ENCODE data around the gene INPP4B. TPM values are rescaled to one million over a fixed set of nuclear protein-coding genes. Genes with fewer than 3 reads are reported as not detected.

INPP4B gene
- total and polyA plus RNA-seq, 2 experiments from 2014 or later, result 4.6 to 5.5 TPM

GRCh38 chr4:142698552-142698951, 147.5 kb downstream of the INPP4B start:
- Histone ChIP-seq H3K4me1 (ENCODE audit: low read depth) (no peaks in the 10 kb centered on the region), H3K9me3 (ENCODE audit: low read depth) (no peaks in the 10 kb centered on the region), H3K27ac (no peak overlapping the region), H3K36me3 (no peaks in the 10 kb centered on the region), H3K27me3 (no peaks in the 10 kb centered on the region), H3K4me3 (no peak overlapping the region)
- DNase-seq (ENCODE audit: low read depth in 1 of 2, low spot score in 1 of 2), result no peak
- no peak for TF ChIP-seq CTCF (IDR thresholded peaks at IDR 0.05; ENCODE audit: low read depth, low read length)

GRCh38 chr4:142697928-142698327, 148.2 kb downstream of the INPP4B start:
- no peak for TF ChIP-seq CTCF (IDR thresholded peaks at IDR 0.05; ENCODE audit: low read depth, low read length)
- no peak overlapping the region for H3K27ac ChIP-seq
- no peaks in the 10 kb centered on the region for H3K4me1 ChIP-seq (ENCODE audit: low read depth)
- DNase-seq (ENCODE audit: low read depth in 1 of 2, low spot score in 1 of 2), result no peak
- H3K27me3 ChIP-seq, result no peaks in the 10 kb centered on the region
- H3K36me3 ChIP-seq, result no peaks in the 10 kb centered on the region
- H3K4me3 ChIP-seq, result no peak overlapping the region
- no peaks in the 10 kb centered on the region for H3K9me3 ChIP-seq (ENCODE audit: low read depth)

GRCh38 chr4:142697320-142697719, 148.8 kb downstream of the INPP4B start:
- Histone ChIP-seq H3K27ac (no peak overlapping the region), H3K4me1 (ENCODE audit: low read depth) (no peaks in the 10 kb centered on the region), H3K27me3 (no peaks in the 10 kb centered on the region), H3K36me3 (no peaks in the 10 kb centered on the region), H3K9me3 (ENCODE audit: low read depth) (no peaks in the 10 kb centered on the region), H3K4me3 (no peak overlapping the region)
- DNase-seq (ENCODE audit: low read depth in 1 of 2, low spot score in 1 of 2), result no peak
- no peak for TF ChIP-seq CTCF (IDR thresholded peaks at IDR 0.05; ENCODE audit: low read depth, low read length)

- no peak overlapping the region for H3K4me3 ChIP-seq
- H3K27me3 ChIP-seq, result no peaks in the 10 kb centered on the region
- no peak overlapping the region for H3K27ac ChIP-seq
- no peak for TF ChIP-seq CTCF (IDR thresholded peaks at IDR 0.05; ENCODE audit: low read depth, low read length)
- DNase-seq (ENCODE audit: low read depth in 1 of 2, low spot score in 1 of 2), result no peak
- no peaks in the 10 kb centered on the region for H3K36me3 ChIP-seq
- H3K4me1 ChIP-seq (ENCODE audit: low read depth), result no peaks in the 10 kb centered on the region
- no peaks in the 10 kb centered on the region for H3K9me3 ChIP-seq (ENCODE audit: low read depth)
These were observed 149.6 kb downstream of the INPP4B start for GRCh38 chr4:142696334-142697122.

GRCh38 chr4:142690406-142691163, 155.5 kb downstream of the INPP4B start:
- no peak for DNase-seq (ENCODE audit: low read depth in 1 of 2, low spot score in 1 of 2)
- Histone ChIP-seq H3K27ac (no peak overlapping the region), H3K9me3 (ENCODE audit: low read depth) (no peaks in the 10 kb centered on the region), H3K36me3 (no peaks in the 10 kb centered on the region), H3K27me3 (no peaks in the 10 kb centered on the region), H3K4me1 (ENCODE audit: low read depth) (peaks cover 18% of the 10 kb centered on the region), H3K4me3 (no peak overlapping the region)
- TF ChIP-seq CTCF (IDR thresholded peaks at IDR 0.05; ENCODE audit: low read depth, low read length), result no peak
